Activated T-cell treated with anti-CD3 and anti-CD28 coated beads, Interleukin-2, amount 50 U/mL, for 72 hours (primary cell): Measurements from ENCODE around the gene RASL12. TPM values are rescaled to one million over a fixed set of nuclear protein-coding genes. Genes with fewer than 3 reads are reported as not detected.
"Not testable (repeated sequence)": the region's sequence is repeated elsewhere in the genome, so short reads cannot be mapped to it uniquely, and the experiment has no call there.

Experiments
- ATAC-seq, 2 donors: fragments of 150-1000 bp; cut with Tn5 transposase; replicated peaks in 1 of 2; 2 replicates each; pipeline ENCODE4 v1.10.0; 2021; ENCODE audit warnings: moderate library complexity in 2 of 2, mild to moderate bottlenecking in 1 of 2
- DNase-seq, 2 donors: peaks; one replicate each; pipeline ENCODE4 v3.0.0; 2021 to 2022; ENCODE audit warnings: mixed read lengths in 1 of 2
- H3K27ac Mint-ChIP-seq: one replicate; pipeline ENCODE4 v1.8.0; 2022; ENCODE audit warnings: mild to moderate bottlenecking, moderate library complexity, mixed read lengths
- H3K27me3 Mint-ChIP-seq: one replicate; pipeline ENCODE4 v1.8.0; 2022; ENCODE audit warnings: low read depth, mixed read lengths
- H3K36me3 Mint-ChIP-seq, 2 donors: one replicate each; pipeline ENCODE4 v1.8.0; 2022; ENCODE audit warnings: mixed read lengths in 2 of 2, mild to moderate bottlenecking in 1 of 2; ENCODE audit not compliant: insufficient read depth in 2 of 2
- H3K4me1 Mint-ChIP-seq: one replicate; pipeline ENCODE4 v1.8.0; 2022; ENCODE audit warnings: low read depth, mixed read lengths
- H3K4me3 Mint-ChIP-seq, 2 donors: one replicate each; pipeline ENCODE4 v1.8.0; 2022; ENCODE audit warnings: mild to moderate bottlenecking in 2 of 2, mixed read lengths in 2 of 2, moderate library complexity in 2 of 2
- H3K9me3 Mint-ChIP-seq, 2 donors: one replicate each; pipeline ENCODE4 v1.8.0; 2022; ENCODE audit warnings: mixed read lengths in 2 of 2
- total RNA-seq, 2 donors: library from RNA; stranded (reverse); gene quantifications; one replicate each; pipeline ENCODE4 v1.2.3, GENCODE V29; 2022

RASL12 gene
- total RNA-seq, 2 donors from 2014 or later: not detected

GRCh38 chr15:65076486-65077290 lies 8.9 kb upstream of the RASL12 start, which contains the start of gene KBTBD13:
TSS of gene KBTBD13 (plus strand) at chr15:65076746. CDS start at chr15:65076816, 70 bp downstream.
- Mint-ChIP-seq H3K4me1 (peaks cover 11% of the 10 kb centered on the region), H3K27ac (no peak within 1 kb of the TSS), H3K4me3 (peak within 1 kb of the TSS in 1 of 2 donors; percentile 31), H3K9me3 (no peaks in the 10 kb centered on the region), H3K36me3 (no peaks in the 10 kb centered on the region), H3K27me3 (peaks cover 25% of the 10 kb centered on the region)
- ATAC-seq (no peak), DNase-seq (no peak)

DNA sequence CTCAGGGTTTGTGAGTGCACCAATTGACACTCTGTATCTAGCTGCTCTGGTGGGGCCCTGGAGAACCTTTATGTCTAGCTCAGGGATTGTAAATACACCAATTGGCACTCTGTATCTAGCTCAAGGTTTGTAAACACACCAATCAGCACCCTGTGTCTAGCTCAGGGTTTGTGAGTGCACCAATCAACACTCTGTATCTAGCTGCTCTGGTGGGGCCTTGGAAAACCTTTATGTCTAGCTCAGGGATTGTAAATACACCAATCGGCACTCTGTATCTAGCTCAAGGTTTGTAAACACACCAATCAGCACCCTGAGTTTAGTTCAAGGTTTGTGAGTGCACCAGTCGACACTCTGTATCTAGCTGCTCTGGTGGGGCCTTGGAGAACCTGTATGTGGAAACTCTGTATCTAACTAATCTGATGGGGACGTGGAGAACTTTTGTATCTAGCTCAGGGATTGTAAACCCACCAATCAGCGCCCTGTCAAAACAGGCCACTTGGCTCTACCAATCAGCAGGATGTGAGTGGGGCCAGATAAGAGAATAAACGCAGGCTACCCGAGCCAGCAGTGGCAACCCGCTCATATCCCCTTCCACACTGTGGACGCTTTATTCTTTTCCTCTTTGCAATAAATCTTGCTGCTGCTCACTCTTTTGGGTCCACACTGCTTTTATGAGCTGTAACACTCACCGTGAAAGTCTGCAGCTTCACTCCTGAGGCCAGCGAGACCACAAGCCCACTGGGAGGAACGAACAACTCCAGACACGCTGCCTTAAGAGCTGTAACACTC lies 8.0 kb upstream of the RASL12 start:
- H3K27ac Mint-ChIP-seq, H3K4me3 Mint-ChIP-seq, DNase-seq, H3K9me3 Mint-ChIP-seq, H3K36me3 Mint-ChIP-seq, H3K4me1 Mint-ChIP-seq, ATAC-seq: not testable (repeated sequence)
- peaks cover 25% of the 10 kb centered on the region for H3K27me3 Mint-ChIP-seq

GRCh38 chr15:65074946-65075345 lies 7.2 kb upstream of the RASL12 start:
- peaks cover 25% of the 10 kb centered on the region for H3K27me3 Mint-ChIP-seq
- not testable (repeated sequence) for H3K4me1 Mint-ChIP-seq, H3K4me3 Mint-ChIP-seq, H3K27ac Mint-ChIP-seq, H3K9me3 Mint-ChIP-seq, ATAC-seq, DNase-seq, H3K36me3 Mint-ChIP-seq

DNA sequence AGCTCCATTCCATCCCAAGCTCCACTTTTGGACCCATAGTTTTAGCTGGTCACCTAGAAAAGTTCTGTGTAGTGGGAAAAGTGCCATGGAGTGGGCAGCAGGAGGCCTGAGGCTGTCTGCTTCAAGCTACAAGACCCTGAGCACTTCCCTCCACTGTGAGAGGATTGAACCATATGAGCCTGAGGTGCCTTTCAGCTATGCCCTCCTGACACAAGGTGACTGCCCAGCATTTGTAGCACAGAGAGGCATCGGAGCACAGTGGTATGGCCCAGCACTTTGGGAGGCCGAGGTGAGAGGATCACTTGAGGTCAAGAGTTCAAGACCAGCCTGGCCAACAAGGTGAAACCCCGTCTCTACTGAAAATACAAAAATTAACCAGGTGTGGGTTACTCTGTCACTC lies 4.8 kb upstream of the RASL12 start:
- Mint-ChIP-seq H3K27me3 (peaks cover 17% of the 10 kb centered on the region), H3K27ac (no peak overlapping the region), H3K4me1 (peaks cover 7% of the 10 kb centered on the region), H3K4me3 (no peak overlapping the region), H3K9me3 (no peaks in the 10 kb centered on the region), H3K36me3 (no peaks in the 10 kb centered on the region)
- no peak for DNase-seq
- no peak for ATAC-seq

DNA sequence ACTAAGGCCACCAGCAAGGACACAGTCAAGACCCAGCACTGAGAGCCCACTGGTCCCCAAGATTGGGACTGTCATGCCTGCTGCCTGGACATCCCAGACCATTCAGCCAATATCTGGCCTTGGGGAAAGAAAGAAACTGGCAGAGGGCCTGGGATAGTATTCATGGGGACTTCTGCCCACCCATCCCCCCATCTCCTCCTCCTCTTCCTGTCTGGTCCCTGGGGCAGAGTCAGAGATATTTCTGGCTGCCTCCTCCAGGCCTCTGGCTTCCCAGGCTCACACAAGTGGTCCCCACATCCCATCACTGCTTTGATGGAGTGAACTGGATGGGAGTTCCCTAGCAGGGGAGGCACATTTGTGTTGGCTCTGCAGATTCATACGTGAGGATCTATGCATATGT lies 4.2 kb upstream of the RASL12 start:
- peaks cover 6% of the 10 kb centered on the region for H3K4me1 Mint-ChIP-seq
- H3K9me3 Mint-ChIP-seq: no peaks in the 10 kb centered on the region
- ATAC-seq: no peak
- H3K4me3 Mint-ChIP-seq: no peak overlapping the region
- H3K36me3 Mint-ChIP-seq: no peaks in the 10 kb centered on the region
- peaks cover 21% of the 10 kb centered on the region for H3K27me3 Mint-ChIP-seq
- no peak for DNase-seq
- H3K27ac Mint-ChIP-seq: no peak overlapping the region

DNA sequence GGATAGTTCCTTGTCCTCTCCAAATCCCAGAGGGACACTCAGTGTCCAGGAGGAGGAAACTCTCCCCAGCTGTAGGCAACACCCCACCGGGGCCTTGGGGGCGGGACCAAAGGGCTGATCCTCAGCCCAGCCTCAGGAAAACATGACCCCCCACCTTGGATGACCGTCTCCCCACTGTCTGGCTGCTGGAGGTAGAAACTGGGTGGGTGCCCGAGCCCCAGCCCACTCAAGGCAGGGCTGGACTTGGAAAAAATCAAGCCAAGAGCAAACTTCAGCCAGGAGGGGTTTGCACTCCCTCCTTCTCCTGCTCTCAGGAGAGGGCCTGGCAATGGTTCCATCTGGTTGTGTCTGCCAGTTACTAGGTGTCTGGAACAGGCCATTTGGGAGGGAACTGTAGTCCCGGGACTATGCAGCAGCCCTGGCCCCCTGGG lies 3.6 kb upstream of the RASL12 start:
- no peaks in the 10 kb centered on the region for H3K36me3 Mint-ChIP-seq
- ATAC-seq: no peak
- H3K27me3 Mint-ChIP-seq: peaks cover 26% of the 10 kb centered on the region
- H3K4me1 Mint-ChIP-seq: peaks cover 6% of the 10 kb centered on the region
- DNase-seq: no peak
- no peak overlapping the region for H3K27ac Mint-ChIP-seq
- no peaks in the 10 kb centered on the region for H3K9me3 Mint-ChIP-seq
- H3K4me3 Mint-ChIP-seq: no peak overlapping the region

DNA sequence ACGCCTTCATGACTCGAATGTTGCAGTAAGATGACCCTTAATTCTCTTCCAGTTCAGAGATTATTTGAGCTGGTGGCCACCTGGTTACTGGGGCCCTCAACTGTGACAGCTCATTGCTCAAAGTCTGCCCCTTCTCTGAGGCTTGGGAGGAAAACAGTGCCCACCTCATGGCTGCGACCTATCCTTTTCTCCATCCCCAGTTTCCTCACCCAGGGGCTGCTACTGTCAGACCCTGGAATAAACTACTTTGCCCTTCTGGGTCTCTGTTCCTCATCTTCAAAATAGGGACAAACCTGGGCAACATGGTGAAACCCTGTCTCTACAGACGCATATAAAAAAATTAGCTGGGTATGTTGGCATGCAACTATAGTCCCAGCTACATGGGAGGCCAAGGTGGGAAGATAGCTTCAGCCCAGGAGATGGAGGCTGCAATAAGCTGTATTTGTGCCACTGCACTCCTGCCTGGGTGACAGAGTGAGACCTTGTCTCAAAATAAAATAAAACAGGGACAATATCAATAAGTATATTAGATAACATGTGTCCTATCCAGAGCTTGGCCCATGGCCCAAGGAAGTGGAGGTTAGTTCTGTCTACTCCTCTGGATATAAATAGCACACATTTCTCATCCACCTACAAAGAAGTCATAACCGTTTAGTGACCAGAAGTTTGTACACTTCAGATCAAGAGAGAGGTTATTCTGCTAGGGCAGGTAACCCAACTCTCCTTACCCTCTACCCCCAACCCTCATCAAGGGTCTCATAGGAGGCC lies 2.2 kb upstream of the RASL12 start:
- peaks cover 35% of the 10 kb centered on the region for H3K27me3 Mint-ChIP-seq
- H3K27ac Mint-ChIP-seq: no peak overlapping the region
- no peak for ATAC-seq
- no peaks in the 10 kb centered on the region for H3K36me3 Mint-ChIP-seq
- no peak overlapping the region for H3K4me3 Mint-ChIP-seq
- H3K9me3 Mint-ChIP-seq: no peaks in the 10 kb centered on the region
- DNase-seq: no peak
- H3K4me1 Mint-ChIP-seq: peaks cover 6% of the 10 kb centered on the region

DNA sequence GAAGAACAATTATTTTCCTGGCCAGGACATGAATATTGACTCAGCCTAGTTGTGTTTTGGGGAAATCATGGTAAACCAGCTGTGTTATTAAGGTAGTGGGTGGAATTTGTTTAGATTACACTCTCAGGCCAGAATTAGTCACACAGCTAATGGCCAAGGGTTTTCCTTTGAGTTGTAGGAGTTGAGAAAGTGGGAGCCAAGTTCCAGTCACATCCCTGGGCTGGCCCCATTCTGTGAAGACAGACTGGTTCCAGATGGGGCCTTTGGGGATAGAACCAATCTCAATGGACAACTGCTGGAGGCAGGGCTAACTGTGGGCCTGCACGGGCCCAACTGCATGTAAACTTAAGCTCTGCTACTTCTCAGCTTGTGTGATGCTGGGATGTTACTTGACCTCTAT lies 1.4 kb upstream of the RASL12 start:
- H3K27ac Mint-ChIP-seq: no peak overlapping the region
- H3K36me3 Mint-ChIP-seq: no peaks in the 10 kb centered on the region
- H3K4me3 Mint-ChIP-seq: no peak overlapping the region
- ATAC-seq: no peak
- no peak for DNase-seq
- no peaks in the 10 kb centered on the region for H3K9me3 Mint-ChIP-seq
- peaks cover 35% of the 10 kb centered on the region for H3K27me3 Mint-ChIP-seq
- H3K4me1 Mint-ChIP-seq: peaks cover 6% of the 10 kb centered on the region

GRCh38 chr15:65068403-65068788 lies 605 bp upstream of the RASL12 start:
- ATAC-seq (no peak), DNase-seq (no peak)
- H3K27ac Mint-ChIP-seq: no peak overlapping the region
- H3K4me3 Mint-ChIP-seq: peak overlapping the region; percentile 30 to 65
- peaks cover 6% of the 10 kb centered on the region for H3K4me1 Mint-ChIP-seq
- H3K36me3 Mint-ChIP-seq: no peaks in the 10 kb centered on the region
- H3K27me3 Mint-ChIP-seq: peaks cover 35% of the 10 kb centered on the region
- no peaks in the 10 kb centered on the region for H3K9me3 Mint-ChIP-seq

GRCh38 chr15:65067317-65067644 lies 510 bp downstream of the RASL12 start:
- H3K4me1 Mint-ChIP-seq: peaks cover 6% of the 10 kb centered on the region
- no peaks in the 10 kb centered on the region for H3K9me3 Mint-ChIP-seq
- peaks cover 35% of the 10 kb centered on the region for H3K27me3 Mint-ChIP-seq
- H3K4me3 Mint-ChIP-seq: peak overlapping the region; percentile 15 to 68
- no peak for ATAC-seq
- H3K36me3 Mint-ChIP-seq: no peaks in the 10 kb centered on the region
- DNase-seq: no peak
- H3K27ac Mint-ChIP-seq: no peak overlapping the region

DNA sequence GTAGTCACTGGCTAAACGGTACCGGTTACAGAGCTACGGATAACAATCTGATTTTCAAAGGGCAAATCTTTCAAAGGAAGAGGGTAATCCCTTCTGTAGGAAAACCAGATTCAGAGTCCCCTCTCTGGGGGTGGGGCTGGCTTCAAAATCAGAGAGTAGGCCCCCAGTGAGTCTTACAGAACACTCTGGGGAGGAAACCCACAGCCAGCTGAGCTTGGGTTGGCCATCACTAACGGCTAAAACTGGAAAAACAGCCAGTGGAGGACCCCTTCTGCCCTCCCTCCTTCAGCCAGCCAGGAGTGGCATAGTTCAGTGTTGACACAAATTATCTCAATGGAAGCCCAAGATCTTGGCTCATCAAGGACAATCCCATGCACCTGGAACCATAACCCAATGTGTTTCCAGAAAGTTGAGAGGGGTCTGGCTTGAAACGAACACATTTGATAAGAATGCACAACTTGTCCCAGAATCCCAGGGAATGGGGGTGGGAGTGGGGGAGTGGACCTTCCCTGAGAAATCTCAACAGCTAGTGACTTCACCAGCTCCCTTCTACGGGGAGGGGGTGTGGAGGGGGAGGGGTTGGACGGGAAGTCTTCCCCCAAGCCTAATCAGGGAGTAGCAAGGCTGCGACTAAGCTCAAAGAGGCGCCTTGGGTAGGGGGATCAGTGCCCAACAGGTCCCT lies 1.0 kb downstream of the RASL12 start:
- H3K36me3 Mint-ChIP-seq: no peaks in the 10 kb centered on the region
- H3K4me3 Mint-ChIP-seq: peak overlapping the region; percentile 15 to 68
- no peak overlapping the region for H3K27ac Mint-ChIP-seq
- DNase-seq: no peak
- H3K9me3 Mint-ChIP-seq: no peaks in the 10 kb centered on the region
- peaks cover 35% of the 10 kb centered on the region for H3K27me3 Mint-ChIP-seq
- no peak for ATAC-seq
- H3K4me1 Mint-ChIP-seq: peaks cover 6% of the 10 kb centered on the region

GRCh38 chr15:65066001-65066634 lies 1.7 kb downstream of the RASL12 start:
- Mint-ChIP-seq H3K27ac (no peak overlapping the region), H3K36me3 (no peaks in the 10 kb centered on the region), H3K9me3 (no peaks in the 10 kb centered on the region), H3K4me3 (no peak overlapping the region), H3K4me1 (peaks cover 6% of the 10 kb centered on the region), H3K27me3 (peaks cover 35% of the 10 kb centered on the region)
- no peak for ATAC-seq
- no peak for DNase-seq
